Caco-2 (cell line): ENCODE data around the gene SDSL. TPM values are rescaled to one million over a fixed set of nuclear protein-coding genes. Genes with fewer than 3 reads are reported as not detected.

Experiments
- BruUV-seq: library from RNA; stranded (reverse); fragments of 400-500 nt; replicated peaks from 2 replicates; lab custom pipeline; 2021; lab: Mats Ljungman, UMichigan
- CTCF ChIA-PET: fragments of 300-600 bp; sonication (Branson Sonifier 250); formaldehyde crosslinking; loops from one replicate; lab custom pipeline; 2022; ENCODE audit warnings: antibody characterized with exemption; lab: Charles Lee
- POLR2A ChIA-PET: fragments of 300-600 bp; sonication (Branson Sonifier 250); formaldehyde crosslinking; loops from one replicate; lab custom pipeline; 2022; ENCODE audit warnings: antibody characterized with exemption; lab: Charles Lee
- DNase-seq, 2 experiments: peaks; one replicate each; pipeline versions ENCODE4 v3.0.0 to v3.0.0-alpha.2; 2020 to 2022
- H3K27me3 ChIP-seq: replicated peaks from 2 replicates; pipeline ENCODE4 v1.6.0; 2011; ENCODE audit warnings: low read length; ENCODE audit not compliant: control insufficient read depth, insufficient read depth
- H3K36me3 ChIP-seq: 2 replicates; pipeline ENCODE4 v1.5.1; 2011; ENCODE audit warnings: low read length; ENCODE audit not compliant: control insufficient read depth, insufficient read depth
- H3K4me1 ChIP-seq: fragments of 250-450 bp; sonication (Bioruptor Pico); 2 replicates; pipeline ENCODE4 v1.5.1; 2020; ENCODE audit warnings: mild to moderate bottlenecking
- H3K4me3 ChIP-seq: 2 replicates; pipeline ENCODE4 v1.5.1; 2011; ENCODE audit warnings: low read depth, mild to moderate bottlenecking, control low read depth, low read length
- H3K9me3 ChIP-seq: fragments of 250-450 bp; sonication (Bioruptor Pico); 2 replicates; pipeline ENCODE4 v1.5.1; 2020; ENCODE audit warnings: mild to moderate bottlenecking, moderate library complexity
- H3K27ac Mint-ChIP-seq: one replicate; pipeline ENCODE4 v1.8.0; 2022; ENCODE audit warnings: mixed read lengths; ENCODE audit not compliant: unreplicated experiment
- H3K27me3 Mint-ChIP-seq: one replicate; pipeline ENCODE4 v1.8.0; 2022; ENCODE audit warnings: mixed read lengths; ENCODE audit not compliant: insufficient read depth, unreplicated experiment
- H3K36me3 Mint-ChIP-seq: one replicate; pipeline ENCODE4 v1.8.0; 2022; ENCODE audit warnings: mild to moderate bottlenecking, mixed read lengths; ENCODE audit not compliant: insufficient read depth, unreplicated experiment
- H3K4me1 Mint-ChIP-seq: one replicate; pipeline ENCODE4 v1.8.0; 2022; ENCODE audit warnings: low read depth, mixed read lengths; ENCODE audit not compliant: unreplicated experiment
- H3K4me3 Mint-ChIP-seq: one replicate; pipeline ENCODE4 v1.8.0; 2022; ENCODE audit warnings: mild to moderate bottlenecking, moderate library complexity, mixed read lengths; ENCODE audit not compliant: unreplicated experiment
- H3K9me3 Mint-ChIP-seq: one replicate; pipeline ENCODE4 v1.8.0; 2022; ENCODE audit warnings: mixed read lengths; ENCODE audit not compliant: unreplicated experiment
- CTCF ChIP-seq, 2 experiments: fragments of 200-600 bp in 1 of 2; IDR thresholded peaks; 1 replicate in 1 of 2; 2 replicates in 1 of 2; pipeline versions ENCODE4 v1.5.1 to v1.8.0; 2011 to 2022; ENCODE audit warnings: antibody characterized with exemption in 1 of 2, control low read depth in 1 of 2, inconsistent platforms in 1 of 2, low read depth in 1 of 2, low read length in 1 of 2, mild to moderate bottlenecking in 1 of 2, moderate library complexity in 1 of 2; ENCODE audit not compliant: insufficient read depth in 1 of 2, severe bottlenecking in 1 of 2, unreplicated experiment in 1 of 2
- intact Hi-C: fragments of 100-400 bp; cut with micrococcal nuclease; formaldehyde crosslinking; loops from one replicate; pipeline ENCODE4 v1.10.0; 2022; ENCODE audit not compliant: unreplicated experiment
- total RNA-seq: library from RNA; stranded (reverse); gene quantifications from 2 replicates; pipeline ENCODE4 v1.2.3, GENCODE V29; 2022

SDSL gene
- total RNA-seq, 1 experiment from 2014 or later: 4.5 TPM

- DNase-seq: no peak
- intact Hi-C loops: loop anchor here (1.0 to 10.0 kb wide), 4 partner anchors 133 to 451 kb away; no protein-coding TSS in a partner anchor
- peak in 1 of 2 experiments; percentile 55 for TF ChIP-seq CTCF (IDR thresholded peaks at IDR 0.05; ENCODE audit: insufficient read depth in 1 of 2, low read depth in 1 of 2, low read length in 1 of 2, severe bottlenecking in 1 of 2, unreplicated experiment in 1 of 2)
- Mint-ChIP-seq H3K4me3 (no peak overlapping the region), H3K36me3 (no peaks in the 10 kb centered on the region), H3K27me3 (peaks cover 34% of the 10 kb centered on the region), H3K9me3 (no peaks in the 10 kb centered on the region), H3K27ac (no peak overlapping the region), H3K4me1 (peaks cover 9% of the 10 kb centered on the region)
- Histone ChIP-seq H3K4me3 (no peak overlapping the region), H3K4me1 (peaks cover 11% of the 10 kb centered on the region; the same call in 1 of the 2 replicates), H3K27me3 (peaks cover 2% of the 10 kb centered on the region), H3K9me3 (no peaks in the 10 kb centered on the region), H3K36me3 (no peaks in the 10 kb centered on the region)
- POLR2A ChIA-PET: no interaction called here
- CTCF ChIA-PET: interaction anchor here (0.6 to 1.6 kb wide), 8 partner anchors 14 to 447 kb away, joined by 3 to 5 read pairs (median 4); no protein-coding TSS in a partner anchor
- BruUV-seq: no TSS peak
Observed at GRCh38 chr12:113461666-113462065, 39.5 kb downstream of the SDSL start.

- ChIA-PET POLR2A (no interaction called here), CTCF (interaction anchor here (0.5 to 1.6 kb wide), 11 partner anchors 15 to 447 kb away, joined by 3 to 5 read pairs (median 4); no protein-coding TSS in a partner anchor)
- TF ChIP-seq CTCF (IDR thresholded peaks at IDR 0.05; ENCODE audit: insufficient read depth in 1 of 2, low read depth in 1 of 2, low read length in 1 of 2, severe bottlenecking in 1 of 2, unreplicated experiment in 1 of 2): peak; percentile 77 to 84
- peaks cover 11% of the 10 kb centered on the region; the same call in 1 of the 2 replicates for H3K4me1 ChIP-seq
- Mint-ChIP-seq H3K4me3 (no peak overlapping the region), H3K9me3 (no peaks in the 10 kb centered on the region), H3K4me1 (peaks cover 9% of the 10 kb centered on the region), H3K36me3 (no peaks in the 10 kb centered on the region), H3K27ac (no peak overlapping the region), H3K27me3 (peaks cover 33% of the 10 kb centered on the region)
- H3K9me3 ChIP-seq: no peaks in the 10 kb centered on the region
- DNase-seq: peak; percentile 74 to 82
- peaks cover 3% of the 10 kb centered on the region for H3K27me3 ChIP-seq
- no peaks in the 10 kb centered on the region for H3K36me3 ChIP-seq
- intact Hi-C loops: loop anchor here (1.0 to 10.0 kb wide), 4 partner anchors 133 to 450 kb away; no protein-coding TSS in a partner anchor
- H3K4me3 ChIP-seq: no peak overlapping the region
- no TSS peak for BruUV-seq
Observed at GRCh38 chr12:113462117-113462774, 40.1 kb downstream of the SDSL start.

GRCh38 chr12:113462998-113463745 lies 41.0 kb downstream of the SDSL start:
- H3K36me3 Mint-ChIP-seq: no peaks in the 10 kb centered on the region
- H3K36me3 ChIP-seq: no peaks in the 10 kb centered on the region
- no peak overlapping the region for H3K4me3 ChIP-seq
- H3K27me3 ChIP-seq: peaks cover 4% of the 10 kb centered on the region
- no peak for DNase-seq
- H3K4me1 Mint-ChIP-seq: peaks cover 9% of the 10 kb centered on the region
- ChIA-PET CTCF (interaction anchor here (1.1 kb wide), 1 partner anchor 303 kb away, joined by 4 read pairs; no protein-coding TSS in a partner anchor), POLR2A (no interaction called here)
- H3K4me1 ChIP-seq: peaks cover 11% of the 10 kb centered on the region; the same call in 1 of the 2 replicates
- no peaks in the 10 kb centered on the region for H3K9me3 ChIP-seq
- peaks cover 34% of the 10 kb centered on the region for H3K27me3 Mint-ChIP-seq
- no peaks in the 10 kb centered on the region for H3K9me3 Mint-ChIP-seq
- BruUV-seq: no TSS peak
- TF ChIP-seq CTCF (IDR thresholded peaks at IDR 0.05; ENCODE audit: insufficient read depth in 1 of 2, low read depth in 1 of 2, low read length in 1 of 2, severe bottlenecking in 1 of 2, unreplicated experiment in 1 of 2): no peak
- intact Hi-C loops: loop anchor here (1.0 to 10.0 kb wide), 4 partner anchors 132 to 449 kb away; no protein-coding TSS in a partner anchor
- no peak overlapping the region for H3K27ac Mint-ChIP-seq
- peak overlapping the region; percentile 46 for H3K4me3 Mint-ChIP-seq
